MM.1S (cell line): ENCODE data around the gene HYAL2.
A peak's percentile ranks its signal among the peaks of the same experiment; 100 is the strongest.

ENCODE experiments used
- DNase-seq: peaks from one replicate; pipeline ENCODE4 v3.0.0-alpha.2; 2015
- H2AFZ ChIP-seq: fragments of 300-600 bp; sonication (generic); 2 replicates; pipeline ENCODE4 v1.6.0; 2016; ENCODE audit warnings: antibody characterized with exemption, low read length
- H3F3A ChIP-seq: fragments of 300-600 bp; sonication (generic); 2 replicates; pipeline ENCODE4 v1.6.1; 2016; ENCODE audit warnings: mild to moderate bottlenecking, antibody characterized with exemption, low read length, moderate library complexity, mixed read lengths; ENCODE audit not compliant: insufficient read depth
- H3K27ac ChIP-seq: fragments of 300-600 bp; sonication (generic); 2 replicates; pipeline ENCODE4 v1.5.1; 2016; ENCODE audit warnings: mild to moderate bottlenecking, low read length
- H3K27me3 ChIP-seq: fragments of 300-600 bp; sonication (generic); replicated peaks from 2 replicates; pipeline ENCODE4 v1.6.0; 2016; ENCODE audit warnings: low read length; ENCODE audit not compliant: insufficient read depth
- H3K36me3 ChIP-seq: fragments of 300-600 bp; sonication (generic); replicated peaks from 2 replicates; pipeline ENCODE4 v1.6.1; 2016; ENCODE audit warnings: mild to moderate bottlenecking, low read length, mixed read lengths; ENCODE audit not compliant: insufficient read depth
- H3K4me1 ChIP-seq: fragments of 300-600 bp; sonication (generic); 2 replicates; pipeline ENCODE4 v1.6.1; 2016; ENCODE audit warnings: low read length, mixed read lengths
- H3K4me2 ChIP-seq: fragments of 300-600 bp; sonication (generic); 2 replicates; pipeline ENCODE4 v1.6.0; 2016; ENCODE audit warnings: low read depth, low read length
- H3K4me3 ChIP-seq: fragments of 300-600 bp; sonication (generic); 2 replicates; pipeline ENCODE4 v1.5.1; 2016; ENCODE audit warnings: low read length, mixed read lengths
- H3K79me2 ChIP-seq: fragments of 300-600 bp; sonication (generic); 2 replicates; pipeline ENCODE4 v1.6.1; 2016; ENCODE audit warnings: mixed run types, low read length, mixed read lengths
- H3K9ac ChIP-seq: fragments of 300-600 bp; sonication (generic); 2 replicates; pipeline ENCODE4 v1.6.1; 2016; ENCODE audit warnings: low read length, mixed read lengths
- H3K9me2 ChIP-seq: fragments of 300-600 bp; sonication (generic); replicated peaks from 2 replicates; pipeline ENCODE4 v1.6.1; 2016; ENCODE audit warnings: mild to moderate bottlenecking, low read length, mixed read lengths; ENCODE audit not compliant: insufficient read depth
- H3K9me3 ChIP-seq: fragments of 300-600 bp; sonication (generic); replicated peaks from 2 replicates; pipeline ENCODE4 v1.6.1; 2016; ENCODE audit warnings: mild to moderate bottlenecking, low read length, mixed read lengths; ENCODE audit not compliant: insufficient read depth
- H4K20me1 ChIP-seq: fragments of 300-600 bp; sonication (generic); 2 replicates; pipeline ENCODE4 v1.6.1; 2016; ENCODE audit warnings: mild to moderate bottlenecking, low read length, moderate library complexity, mixed read lengths; ENCODE audit not compliant: insufficient read depth
- EZH2 ChIP-seq: fragments of 300-600 bp; sonication (generic); optimal IDR thresholded peaks from 2 replicates; pipeline ENCODE3; 2017; ENCODE audit warnings: low read depth, mild to moderate bottlenecking, antibody characterized with exemption, low read length, mixed read lengths
- EZH2phosphoT487 ChIP-seq: fragments of 300-600 bp; sonication (generic); IDR thresholded peaks from 2 replicates; pipeline ENCODE4 v1.6.1; 2018; ENCODE audit warnings: antibody characterized with exemption, low read length
- TF ChIP-seq, protein P1 (sequence below): fragments of 300-600 bp; sonication (generic); IDR thresholded peaks from 2 replicates; pipeline ENCODE4 v1.5.1; 2016; ENCODE audit warnings: antibody characterized with exemption, low read length, mixed read lengths

HYAL2 gene

DNA sequence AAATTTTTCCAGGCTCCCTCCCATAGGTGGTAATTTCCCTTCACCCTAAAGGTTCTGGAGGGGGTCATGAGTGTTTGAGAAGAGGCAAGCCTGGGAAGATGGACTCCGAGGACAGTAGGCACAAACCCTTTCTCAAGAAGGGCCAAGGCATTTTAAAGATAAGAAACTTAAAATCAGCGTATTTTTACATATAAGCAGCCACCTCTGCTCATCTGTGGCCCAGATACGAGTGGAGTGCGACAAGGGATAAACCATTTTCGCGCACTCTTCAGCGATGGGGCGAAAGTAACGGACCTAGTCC is 17.6 kb upstream of the HYAL2 start:
- H3K27me3 ChIP-seq: peaks cover 10% of the 10 kb centered on the region; the same call in 1 of the 2 replicates
- TF ChIP-seq EZH2phosphoT487: no peak
- TF ChIP-seq, protein P1, sequence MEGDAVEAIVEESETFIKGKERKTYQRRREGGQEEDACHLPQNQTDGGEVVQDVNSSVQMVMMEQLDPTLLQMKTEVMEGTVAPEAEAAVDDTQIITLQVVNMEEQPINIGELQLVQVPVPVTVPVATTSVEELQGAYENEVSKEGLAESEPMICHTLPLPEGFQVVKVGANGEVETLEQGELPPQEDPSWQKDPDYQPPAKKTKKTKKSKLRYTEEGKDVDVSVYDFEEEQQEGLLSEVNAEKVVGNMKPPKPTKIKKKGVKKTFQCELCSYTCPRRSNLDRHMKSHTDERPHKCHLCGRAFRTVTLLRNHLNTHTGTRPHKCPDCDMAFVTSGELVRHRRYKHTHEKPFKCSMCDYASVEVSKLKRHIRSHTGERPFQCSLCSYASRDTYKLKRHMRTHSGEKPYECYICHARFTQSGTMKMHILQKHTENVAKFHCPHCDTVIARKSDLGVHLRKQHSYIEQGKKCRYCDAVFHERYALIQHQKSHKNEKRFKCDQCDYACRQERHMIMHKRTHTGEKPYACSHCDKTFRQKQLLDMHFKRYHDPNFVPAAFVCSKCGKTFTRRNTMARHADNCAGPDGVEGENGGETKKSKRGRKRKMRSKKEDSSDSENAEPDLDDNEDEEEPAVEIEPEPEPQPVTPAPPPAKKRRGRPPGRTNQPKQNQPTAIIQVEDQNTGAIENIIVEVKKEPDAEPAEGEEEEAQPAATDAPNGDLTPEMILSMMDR: no peak
- TF ChIP-seq EZH2: no peak
- H3K79me2 ChIP-seq: peaks cover 27% of the 10 kb centered on the region
- peaks cover 17% of the 10 kb centered on the region for H3F3A ChIP-seq
- no peaks in the 10 kb centered on the region for H3K36me3 ChIP-seq
- 0 out of 2 replicates have a peak overlapping the region, but pooled peaks have one; percentile 30 for H3K4me3 ChIP-seq
- peak overlapping the region; percentile 59; the same call in 1 of the 2 replicates for H2AFZ ChIP-seq
- H3K9ac ChIP-seq: no peak overlapping the region
- no peaks in the 10 kb centered on the region for H4K20me1 ChIP-seq
- no peaks in the 10 kb centered on the region for H3K9me3 ChIP-seq
- H3K4me1 ChIP-seq: peaks cover 4% of the 10 kb centered on the region
- H3K4me2 ChIP-seq: peak overlapping the region; percentile 67; the same call in 1 of the 2 replicates
- no peak overlapping the region for H3K27ac ChIP-seq
- DNase-seq: no peak
- no peaks in the 10 kb centered on the region for H3K9me2 ChIP-seq

DNA sequence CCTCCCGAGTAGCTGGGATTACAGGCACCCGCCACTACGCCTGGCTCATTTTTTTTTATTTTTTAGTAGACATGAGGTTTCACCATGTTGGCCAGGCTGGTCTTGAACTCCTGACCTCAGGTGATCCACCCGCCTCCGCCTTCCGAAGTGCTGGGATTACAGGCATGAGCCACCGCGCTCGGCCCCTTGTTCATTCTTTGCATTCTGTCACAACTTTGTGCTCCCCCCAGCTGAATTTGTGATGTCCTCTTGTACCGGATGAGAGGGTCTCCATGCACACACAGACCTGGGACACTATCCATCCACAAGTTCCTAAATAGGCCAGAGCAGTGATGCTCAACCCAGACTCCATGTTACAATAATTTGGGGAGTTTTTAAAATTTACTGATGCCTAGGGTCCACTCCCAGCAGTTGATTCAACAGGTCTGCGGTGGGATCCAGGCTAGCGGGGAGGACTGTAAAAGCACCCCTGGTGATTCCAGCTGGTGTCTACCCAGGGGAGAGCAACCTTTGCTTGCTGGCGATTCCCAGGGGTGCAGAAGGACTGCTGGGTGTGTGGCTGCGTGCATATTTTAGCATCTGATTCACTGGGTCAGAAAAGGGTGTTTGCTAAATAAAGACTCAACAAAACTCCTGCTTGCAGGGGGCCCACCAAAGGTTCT is 17.1 kb upstream of the HYAL2 start:
- peaks cover 10% of the 10 kb centered on the region; the same call in 1 of the 2 replicates for H3K27me3 ChIP-seq
- no peaks in the 10 kb centered on the region for H3K9me2 ChIP-seq
- no peak for DNase-seq
- H3F3A ChIP-seq: peaks cover 17% of the 10 kb centered on the region
- no peaks in the 10 kb centered on the region for H3K9me3 ChIP-seq
- H4K20me1 ChIP-seq: no peaks in the 10 kb centered on the region
- no peak overlapping the region for H3K4me3 ChIP-seq
- H3K4me2 ChIP-seq: no peak overlapping the region
- H3K27ac ChIP-seq: no peak overlapping the region
- peaks cover 31% of the 10 kb centered on the region for H3K79me2 ChIP-seq
- no peak overlapping the region for H3K9ac ChIP-seq
- H2AFZ ChIP-seq: no peak overlapping the region
- H3K36me3 ChIP-seq: no peaks in the 10 kb centered on the region
- H3K4me1 ChIP-seq: peaks cover 4% of the 10 kb centered on the region; the same call in 1 of the 2 replicates
- TF ChIP-seq, protein P1: no peak
- TF ChIP-seq EZH2 (no peak), EZH2phosphoT487 (no peak)

DNA sequence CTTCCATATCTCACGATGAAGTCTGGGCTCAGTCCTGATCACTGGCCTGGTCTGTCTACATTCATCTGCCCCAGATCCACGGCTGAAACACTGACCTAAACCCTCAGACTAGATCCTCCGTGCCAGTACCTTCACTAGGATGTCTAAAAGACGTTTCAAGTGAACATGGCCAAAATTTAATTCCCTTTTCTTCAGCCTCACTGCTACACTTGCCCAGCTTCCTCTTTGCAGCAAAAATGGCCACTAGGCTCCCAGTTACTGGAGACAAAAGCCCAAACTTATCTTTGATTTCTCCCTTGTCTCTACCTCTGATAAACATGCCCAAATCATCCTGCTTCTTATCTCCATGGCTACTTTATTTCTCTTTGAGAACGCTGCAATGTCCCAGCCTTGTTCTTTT is 16.4 kb upstream of the HYAL2 start:
- no peak overlapping the region for H3K4me2 ChIP-seq
- no peaks in the 10 kb centered on the region for H3K9me3 ChIP-seq
- TF ChIP-seq EZH2: no peak
- TF ChIP-seq EZH2phosphoT487: no peak
- TF ChIP-seq, protein P1: no peak
- peaks cover 4% of the 10 kb centered on the region; the same call in 1 of the 2 replicates for H3K4me1 ChIP-seq
- H4K20me1 ChIP-seq: no peaks in the 10 kb centered on the region
- H3F3A ChIP-seq: peaks cover 17% of the 10 kb centered on the region
- no peak overlapping the region for H3K9ac ChIP-seq
- H3K27me3 ChIP-seq: peaks cover 10% of the 10 kb centered on the region; the same call in 1 of the 2 replicates
- H3K27ac ChIP-seq: no peak overlapping the region
- no peak for DNase-seq
- peaks cover 38% of the 10 kb centered on the region for H3K79me2 ChIP-seq
- H3K9me2 ChIP-seq: no peaks in the 10 kb centered on the region
- H3K36me3 ChIP-seq: no peaks in the 10 kb centered on the region
- no peak overlapping the region for H2AFZ ChIP-seq
- H3K4me3 ChIP-seq: no peak overlapping the region
